ENCODE results near the gene MYDGF.

Gene MYDGF

GRCh38 chr19:4676955-4677731 is 7.0 kb upstream of the MYDGF start:
- no peak for DNase-seq

GRCh38 chr19:4675346-4675745 is 5.2 kb upstream of the MYDGF start:
- no peak for DNase-seq

DNA sequence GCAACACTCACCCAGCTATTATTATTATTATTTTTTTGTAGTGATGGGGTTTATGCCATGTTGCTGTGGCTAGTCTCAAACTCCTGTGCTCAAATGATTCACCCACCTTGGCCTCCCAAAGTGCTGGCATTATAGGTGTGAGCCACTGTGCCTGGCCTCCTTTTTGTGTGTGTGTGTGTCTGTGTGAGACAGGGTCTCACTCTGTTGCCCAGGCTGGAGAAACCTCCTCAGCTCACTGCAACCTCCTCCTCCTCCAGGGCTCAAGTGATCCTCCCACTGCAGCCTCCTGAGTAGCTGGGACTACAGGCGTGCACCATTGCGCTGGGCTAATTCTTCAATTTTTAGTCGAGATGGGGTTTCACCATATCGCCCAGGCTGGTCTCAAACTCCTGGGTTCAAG is 3.6 kb upstream of the MYDGF start:
- no peak for DNase-seq

GRCh38 chr19:4673216-4673615 is 3.1 kb upstream of the MYDGF start:
- DNase-seq: no peak

- DNase-seq: no peak
These were observed 1.2 kb upstream of the MYDGF start for GRCh38 chr19:4671185-4671851.

DNA sequence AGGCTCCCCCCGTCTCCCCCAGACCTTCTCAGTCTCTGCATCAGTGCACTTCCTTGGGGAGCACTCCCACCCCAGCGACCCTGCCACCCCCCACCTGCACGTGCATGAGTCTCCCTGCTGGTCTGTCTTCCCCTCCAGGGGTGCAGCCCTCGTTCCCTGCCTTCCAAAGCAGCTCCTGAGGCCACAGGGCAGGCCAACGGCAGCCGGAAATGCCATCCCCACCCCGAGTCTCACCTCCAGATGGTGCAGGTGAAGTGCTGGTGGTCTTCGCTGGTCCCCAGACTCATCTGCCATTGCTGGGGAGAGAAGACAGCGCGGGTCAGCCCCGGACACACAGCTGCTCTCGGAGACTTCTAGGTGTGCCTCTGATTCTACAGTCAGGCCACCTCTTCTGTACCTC is 5.5 kb downstream of the MYDGF start:
- DNase-seq: no peak

DNA sequence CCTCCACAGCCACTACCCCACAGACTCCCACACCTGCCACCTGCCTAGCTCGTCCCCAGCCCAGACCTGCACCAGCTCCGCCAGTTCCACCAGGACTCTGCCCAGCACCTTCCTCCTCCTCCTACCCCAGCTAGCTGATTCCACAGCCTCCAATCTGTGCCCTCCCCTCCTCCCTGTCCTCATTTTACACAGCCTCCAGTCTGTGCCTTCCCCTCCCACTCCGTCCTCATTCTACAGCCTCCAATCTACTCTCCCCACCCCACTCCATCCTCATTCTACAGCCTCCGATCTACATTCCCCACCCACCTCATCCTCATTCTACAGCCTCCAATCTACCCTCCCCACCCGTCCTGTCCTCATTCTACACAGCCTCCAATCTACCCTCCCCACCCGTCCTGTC is 7.3 kb downstream of the MYDGF start:
- no peak for DNase-seq

DNA sequence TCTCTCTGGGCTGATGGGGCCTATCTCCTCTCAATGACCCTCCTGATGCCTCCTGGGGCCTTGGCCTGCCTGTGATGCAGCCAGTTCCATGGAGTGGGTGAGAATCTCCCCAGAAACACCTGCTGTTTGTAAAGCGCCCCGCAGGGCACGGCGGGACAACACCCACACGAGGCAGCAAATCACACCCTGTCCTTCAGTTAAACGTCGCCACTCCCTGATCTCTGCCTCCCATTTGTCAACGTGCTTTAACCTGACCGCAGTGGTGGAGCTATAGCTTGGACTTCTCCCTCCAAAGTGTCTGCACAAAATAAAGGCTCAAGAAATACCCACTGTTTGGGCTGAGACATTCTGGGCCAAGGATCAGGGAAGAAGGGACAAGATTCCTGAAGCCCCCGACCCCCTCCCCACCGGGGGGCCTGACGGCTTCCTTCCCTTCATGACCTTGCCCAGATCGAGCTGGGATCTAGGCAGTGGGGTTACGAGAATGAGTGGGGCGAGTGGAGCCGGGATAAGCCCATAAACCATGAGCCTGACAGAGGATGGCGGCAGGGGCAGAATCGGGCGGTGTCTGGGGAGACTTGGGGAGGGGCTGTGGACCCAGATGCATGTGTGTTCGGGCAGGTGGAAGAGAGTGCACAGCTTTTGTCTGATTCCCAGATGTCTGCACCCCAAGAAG is 8.0 kb downstream of the MYDGF start:
- no peak for DNase-seq

DNA sequence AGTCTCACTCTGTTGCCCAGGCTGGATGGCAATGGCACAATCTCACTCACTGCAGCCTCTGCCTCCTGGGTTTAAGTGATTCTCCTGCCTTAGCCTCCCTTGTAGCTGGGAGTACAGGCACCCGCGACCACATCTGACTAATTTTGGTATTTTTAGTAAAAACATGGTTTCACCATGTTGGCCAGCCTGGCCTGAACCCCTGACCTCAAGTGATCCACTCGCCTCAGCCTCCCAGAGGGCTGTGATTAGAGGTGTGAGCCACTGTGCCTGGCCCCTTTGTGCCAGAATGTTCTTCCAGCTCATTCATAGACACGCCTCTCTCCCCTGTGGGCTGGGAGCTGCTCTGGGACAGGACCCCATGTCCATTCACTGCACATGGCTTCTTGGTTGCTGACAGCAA is 9.1 kb downstream of the MYDGF start:
- no peak for DNase-seq

- DNase-seq: no peak
These were observed 9.9 kb downstream of the MYDGF start for GRCh38 chr19:4660181-4660791.

GRCh38 chr19:4657835-4658234 is 12.3 kb downstream of the MYDGF start:
- DNase-seq: no peak

GRCh38 chr19:4657262-4657661 is 12.9 kb downstream of the MYDGF start:
- DNase-seq: no peak

DNA sequence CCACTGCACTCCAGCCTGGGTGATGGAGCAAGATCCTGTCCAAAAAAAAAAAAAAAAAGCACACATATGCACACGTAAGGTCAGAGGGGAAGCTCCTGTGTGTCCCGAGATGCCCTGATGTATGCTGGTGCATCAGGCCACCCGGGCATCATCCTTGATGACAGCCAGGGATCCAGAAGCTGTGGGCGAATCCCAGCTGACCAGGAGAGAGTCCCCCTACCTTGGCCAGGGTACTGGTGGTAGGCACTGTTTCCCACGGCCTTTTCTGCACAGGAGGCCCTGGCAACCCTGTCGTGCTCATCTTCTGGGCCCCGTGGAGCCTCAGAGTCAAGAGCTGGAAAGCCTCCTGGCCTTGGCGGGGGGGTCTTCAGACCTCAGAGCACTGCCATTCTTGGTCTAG is 14.0 kb downstream of the MYDGF start:
- no peak for DNase-seq

DNA sequence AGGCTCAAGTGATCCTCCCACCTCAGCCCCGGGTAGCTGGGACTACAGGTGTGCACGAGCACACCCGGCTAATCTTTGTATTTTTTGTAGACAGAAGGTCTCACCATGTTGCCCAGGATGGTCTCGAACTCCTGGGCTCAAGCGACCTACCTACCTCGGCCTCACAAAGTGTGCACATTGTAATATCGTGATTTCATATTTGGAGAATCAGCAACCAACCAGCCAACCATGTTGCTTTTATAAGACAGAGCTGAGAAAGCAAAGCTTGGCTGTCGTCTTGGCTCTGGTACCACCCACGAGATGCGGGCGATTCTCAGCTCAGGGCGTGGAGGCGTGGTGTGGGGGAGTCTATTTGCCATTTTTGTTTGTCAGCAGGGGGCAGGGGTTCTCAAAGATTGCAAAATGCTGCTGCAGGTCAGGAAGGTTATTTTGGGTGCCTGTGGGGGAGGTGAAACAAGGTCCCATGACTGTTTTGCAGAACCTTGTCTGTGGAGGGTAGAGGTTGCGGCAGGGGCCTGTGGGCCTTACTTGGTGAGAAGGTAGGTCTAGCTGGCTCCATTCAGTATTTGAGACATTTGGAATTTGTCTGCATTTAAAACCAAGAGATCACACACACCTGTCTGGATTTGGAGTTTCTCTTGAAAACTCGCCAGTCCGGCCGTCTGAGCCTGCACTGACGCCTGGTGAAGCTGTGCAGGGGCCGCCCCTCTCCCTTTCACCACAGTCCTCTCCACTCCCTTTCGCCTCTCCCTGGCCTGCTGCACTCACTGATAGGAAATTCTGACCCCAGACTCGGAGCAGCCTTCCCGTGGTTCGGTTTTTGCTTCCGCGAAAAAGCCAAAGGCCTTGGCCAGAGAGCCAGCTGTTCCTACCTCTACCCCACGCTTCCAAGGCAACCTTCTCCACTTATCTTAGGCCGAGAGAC is 15.4 kb downstream of the MYDGF start:
- DNase-seq: no peak

DNA sequence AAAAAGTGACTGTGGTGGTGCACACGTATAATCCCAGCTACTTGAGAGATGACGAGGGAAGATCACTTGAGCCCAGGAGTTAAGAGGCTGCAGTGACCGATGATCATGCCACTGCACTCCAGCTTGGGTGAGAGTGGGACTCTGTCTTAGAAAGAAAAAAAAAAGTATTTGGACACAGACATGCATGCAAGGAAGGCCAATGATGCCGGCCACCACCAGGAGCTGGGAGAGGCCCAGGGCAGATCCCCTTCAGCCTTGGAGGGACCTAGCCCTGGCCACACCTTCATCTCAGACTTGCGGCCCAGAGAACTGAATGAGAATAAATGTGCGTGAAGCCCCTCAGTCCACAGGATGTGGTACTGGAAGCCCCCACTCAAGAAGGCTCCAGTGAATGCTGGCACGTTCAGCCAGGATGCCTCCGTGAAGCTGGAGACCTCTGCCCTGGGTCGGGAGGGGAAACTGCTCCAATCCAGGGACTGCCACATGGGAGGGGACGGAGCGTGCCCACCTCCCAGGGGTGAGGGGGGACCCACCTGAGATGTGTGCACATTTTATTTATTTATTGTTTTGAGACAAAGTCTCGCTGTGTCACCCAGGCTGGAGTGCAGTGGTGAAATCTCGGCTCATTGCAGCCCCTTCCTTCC is 16.2 kb downstream of the MYDGF start:
- no peak for DNase-seq

- DNase-seq: no peak
These were observed 18.1 kb downstream of the MYDGF start for GRCh38 chr19:4652075-4652474.

DNA sequence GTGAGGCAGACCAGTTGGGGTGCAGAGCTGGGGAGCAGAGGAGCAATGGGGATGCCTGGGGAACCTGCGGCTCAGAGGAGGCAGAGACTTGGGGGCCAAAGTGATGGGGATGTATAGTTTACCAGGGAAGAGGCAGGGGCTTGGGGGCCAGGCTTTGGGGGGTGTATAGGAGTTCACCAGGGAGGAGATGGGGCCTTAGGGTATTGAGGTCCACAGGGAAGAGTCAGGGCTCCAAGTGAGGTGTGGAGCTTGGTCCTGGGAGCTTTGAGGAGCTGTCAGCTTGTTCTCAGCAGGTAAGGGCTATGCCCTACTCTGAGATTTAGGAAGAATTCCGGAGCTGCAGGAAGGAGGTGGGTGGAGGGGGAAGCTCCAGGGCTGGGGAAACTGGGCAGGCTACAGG is 20.0 kb downstream of the MYDGF start:
- DNase-seq: no peak

- no peak for DNase-seq
These were observed 20.6 kb downstream of the MYDGF start for GRCh38 chr19:4649392-4650047.

DNA sequence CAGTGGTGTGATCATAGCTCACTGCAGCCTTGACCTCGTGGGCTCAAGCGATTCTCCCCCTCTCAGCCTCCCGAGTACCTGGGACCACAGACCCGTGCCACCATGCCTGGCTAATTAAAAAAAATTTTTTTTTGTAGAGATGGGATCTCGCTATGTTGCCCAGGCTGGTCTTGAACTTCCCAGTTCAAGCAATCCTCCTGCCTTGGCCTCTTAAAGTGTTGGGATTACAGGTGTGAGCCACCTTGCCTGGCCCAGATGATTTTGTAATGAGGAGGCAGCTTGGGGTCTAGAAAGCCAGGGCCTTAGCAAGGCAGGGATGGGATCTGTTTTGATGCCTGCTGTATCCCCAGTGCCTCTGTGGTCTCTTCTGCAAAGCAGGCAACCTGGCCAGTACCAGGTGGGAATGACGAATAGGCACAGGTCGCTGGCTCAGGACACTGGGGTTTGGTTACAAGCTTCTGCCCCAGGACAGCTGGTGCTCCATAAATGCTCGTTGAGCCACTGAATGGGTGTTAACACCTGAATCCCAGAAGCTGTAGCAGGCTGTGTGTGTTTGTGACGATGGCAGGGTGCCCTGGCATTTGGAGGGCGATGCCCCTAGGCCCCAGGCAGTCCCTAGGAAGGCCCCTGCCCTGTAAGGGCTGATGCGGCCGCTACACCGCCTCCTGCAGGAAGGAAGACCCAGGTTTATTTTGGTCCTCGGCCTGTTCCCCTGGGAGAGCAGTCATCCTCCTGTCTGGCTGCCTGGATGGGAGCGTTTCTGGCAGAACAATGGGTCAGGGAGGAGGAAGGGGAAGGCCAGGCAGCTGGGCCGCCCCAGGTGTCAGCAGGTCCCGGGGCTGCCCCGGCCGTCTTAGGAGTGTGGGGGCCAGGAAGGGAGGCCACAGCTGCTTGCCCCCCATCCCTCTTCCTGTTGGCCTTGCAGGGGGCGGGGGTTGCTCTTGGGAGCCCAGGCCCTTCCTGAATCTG is 22.2 kb downstream of the MYDGF start:
- no peak for DNase-seq

- DNase-seq: no peak
These were observed 24.4 kb downstream of the MYDGF start for GRCh38 chr19:4645718-4646117.
